HG03280 (cell line): ENCODE data around the gene TBCD.

ENCODE experiments used
- ATAC-seq: cut with Tn5 transposase; IDR thresholded peaks from one replicate; pipeline ENCODE4 v1.9.1; 2021; ENCODE audit warnings: mild to moderate bottlenecking, moderate library complexity; ENCODE audit not compliant: unreplicated experiment

TBCD gene

DNA sequence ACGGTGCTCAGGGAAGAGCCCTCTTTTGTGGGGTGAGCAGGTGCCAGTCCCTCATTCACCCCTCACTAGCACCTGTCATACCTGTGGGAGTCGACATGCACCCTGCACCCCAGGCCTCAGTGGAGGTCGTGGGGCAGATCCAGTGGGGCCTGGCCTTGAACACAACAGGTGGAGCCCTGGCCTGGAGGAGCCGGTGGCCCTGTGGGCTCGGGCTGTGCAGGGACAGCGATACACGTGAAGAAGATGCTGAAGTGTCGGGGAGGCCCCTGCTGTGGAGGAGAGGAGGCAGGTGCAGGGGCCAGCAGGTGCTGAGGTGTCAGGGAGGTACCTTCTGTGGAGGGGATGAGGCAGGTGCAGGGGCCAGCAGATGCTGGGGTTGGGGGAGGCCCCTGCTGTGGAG lies 56.1 kb downstream of the TBCD start:
- ATAC-seq = no peak

DNA sequence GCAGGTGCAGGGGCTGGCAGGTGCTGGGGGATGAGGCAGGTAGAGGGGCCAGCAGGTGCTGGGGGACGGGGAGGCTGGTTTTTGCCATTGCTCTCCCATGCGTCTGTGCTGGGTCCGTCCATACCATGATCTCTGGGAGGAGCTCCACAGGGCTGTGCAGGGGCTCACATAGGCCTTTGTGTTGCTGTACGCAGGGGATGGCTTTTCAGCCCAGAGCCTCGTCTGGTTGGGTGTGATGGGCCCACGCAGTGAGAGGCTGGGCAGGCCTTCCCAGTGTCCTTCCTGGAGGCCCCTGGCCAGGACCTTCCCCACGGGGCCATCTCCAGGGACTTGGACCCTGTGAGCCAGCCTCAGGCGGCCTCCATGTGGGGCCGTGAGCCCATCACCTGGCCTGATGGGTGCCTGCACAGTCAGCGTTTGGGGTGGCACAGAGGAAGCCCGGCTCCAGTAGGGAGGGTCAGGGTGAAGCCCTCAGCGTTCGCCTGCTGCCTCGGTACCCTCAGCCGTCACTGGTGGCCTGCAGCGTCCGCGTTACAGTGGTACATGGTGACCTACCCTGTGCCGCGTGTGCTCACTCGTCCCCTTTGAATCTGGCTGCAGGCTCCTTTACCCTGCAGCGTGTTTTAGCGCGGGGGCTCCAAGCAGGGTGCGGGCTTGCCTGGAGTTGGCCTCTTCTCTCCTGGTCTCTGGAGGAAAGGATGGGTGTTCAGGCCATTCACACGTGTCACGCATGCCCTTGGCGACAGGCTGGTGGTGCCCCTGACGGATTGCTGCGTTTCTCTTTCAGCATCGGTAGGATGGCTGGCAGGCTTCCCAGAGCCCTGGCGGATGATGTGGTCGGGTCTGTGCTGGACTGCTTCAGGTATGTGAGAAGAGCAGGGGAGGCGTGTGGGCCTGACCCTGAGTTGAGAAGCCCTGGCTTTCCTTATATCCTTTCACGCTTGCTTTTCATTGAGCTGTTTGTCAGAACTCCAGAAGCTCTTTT lies 57.3 kb downstream of the TBCD start:
- ATAC-seq = no peak

DNA sequence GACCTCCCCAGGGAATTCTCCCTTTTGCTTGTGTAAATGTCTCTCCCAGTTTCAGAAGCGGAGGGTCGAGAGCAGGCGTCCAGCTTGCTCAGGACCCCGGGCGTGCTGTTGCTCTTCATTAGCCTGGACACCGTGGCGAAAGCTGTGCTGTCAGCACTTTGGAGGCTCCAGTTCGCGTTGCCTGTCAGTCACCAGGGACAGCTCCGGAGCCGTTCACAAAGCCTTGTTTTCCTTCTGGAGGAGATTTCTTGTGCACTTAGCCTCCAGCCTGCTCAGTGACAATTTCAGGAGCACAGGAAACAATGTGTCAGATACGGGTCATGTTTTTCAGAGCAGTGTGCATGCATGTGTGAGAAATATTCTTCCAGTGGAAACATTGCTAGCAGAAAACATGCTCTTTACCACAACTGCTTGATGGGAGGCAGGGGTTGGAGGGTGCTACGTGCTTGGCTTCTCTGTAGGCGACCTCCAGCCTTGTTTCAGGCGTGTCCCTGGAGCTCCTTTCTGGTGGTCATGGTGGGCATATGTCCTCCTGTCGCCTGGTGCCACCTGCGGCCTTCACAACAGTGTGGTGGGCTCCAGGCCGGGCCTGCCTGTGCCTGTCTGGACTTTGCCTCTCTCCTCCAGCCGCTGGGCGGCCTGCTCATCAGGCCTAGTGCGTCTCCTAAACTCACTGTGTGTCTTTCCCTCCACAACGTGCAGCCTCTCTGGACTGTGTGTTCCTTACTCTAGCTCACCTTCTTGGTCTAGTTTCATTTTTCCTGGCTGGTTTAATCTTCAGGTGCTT lies 59.0 kb downstream of the TBCD start:
- ATAC-seq = no peak

DNA sequence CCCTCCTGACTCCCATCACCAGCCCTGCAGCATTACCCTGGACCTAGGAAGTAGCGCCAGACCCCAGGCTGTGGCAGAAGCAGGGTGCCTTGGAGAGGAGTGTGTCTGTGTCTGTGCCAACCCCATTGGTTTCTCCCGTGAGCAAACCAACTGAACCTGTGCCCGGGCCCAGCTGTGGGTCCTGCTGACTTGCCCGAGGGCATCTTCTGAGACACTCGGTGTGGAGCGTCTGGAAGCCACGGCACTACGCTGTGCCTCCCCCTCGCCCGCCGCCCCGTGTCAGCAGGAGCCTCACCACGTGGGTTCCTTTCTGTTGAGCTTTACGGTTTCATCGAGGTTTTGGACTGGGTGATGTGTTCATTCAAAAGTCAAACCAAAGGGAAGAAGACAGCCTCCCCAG lies 60.2 kb downstream of the TBCD start:
- ATAC-seq = no peak

DNA sequence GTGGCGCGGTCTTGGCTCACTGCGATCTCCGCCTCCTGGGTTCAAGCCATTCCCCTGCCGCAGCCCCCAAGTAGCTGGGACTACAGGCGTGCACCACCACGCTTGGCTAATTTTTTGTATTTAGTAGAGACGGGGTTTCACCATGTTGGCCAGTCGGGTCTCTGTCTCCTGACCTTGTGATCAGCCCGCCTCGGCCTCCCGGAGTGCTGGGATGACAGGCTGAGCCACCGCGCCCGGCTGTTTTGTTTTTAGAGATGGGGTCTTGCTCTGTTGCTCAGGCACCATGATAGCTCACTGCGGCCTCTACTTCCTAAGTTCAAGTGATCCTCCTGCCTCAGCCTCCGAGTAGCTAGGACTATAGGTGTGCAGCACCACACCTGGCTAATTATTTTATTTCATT lies 60.7 kb downstream of the TBCD start:
- no peak for ATAC-seq

DNA sequence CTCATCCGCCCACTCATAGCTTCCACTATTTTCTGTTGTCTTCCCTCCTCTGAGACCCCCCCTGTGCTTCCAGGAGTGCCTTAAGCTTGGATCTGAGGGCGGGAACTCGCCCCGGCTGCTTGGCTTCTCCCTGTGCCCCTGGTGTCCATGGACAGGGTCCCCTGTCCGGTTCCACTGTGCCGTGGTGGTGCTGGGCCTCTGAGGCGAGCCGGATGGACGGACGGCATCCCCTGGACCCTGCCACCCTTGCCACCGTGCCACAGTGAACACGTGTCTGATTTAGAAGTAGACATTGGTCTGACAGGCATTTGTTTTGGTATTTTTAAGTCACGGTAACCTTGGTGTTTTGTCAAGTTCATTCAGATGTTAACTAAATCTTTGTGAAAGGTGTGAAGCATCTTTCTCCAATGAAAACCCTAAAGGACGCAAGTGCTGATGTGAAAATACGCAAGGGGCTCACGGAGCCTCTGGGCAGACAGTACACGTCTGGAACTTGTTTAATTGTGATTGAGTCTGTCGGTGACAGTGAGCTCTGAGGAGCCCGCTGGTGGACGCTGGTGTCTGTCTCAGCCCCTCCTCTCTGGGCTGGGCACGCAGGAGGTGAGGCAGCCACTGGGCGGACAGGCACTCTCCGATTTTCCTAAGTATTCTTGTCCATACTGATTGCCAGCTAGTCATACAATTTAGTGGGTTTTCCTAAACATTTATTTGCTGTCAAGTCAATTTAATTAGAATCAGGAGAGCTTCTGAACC lies 61.6 kb downstream of the TBCD start:
- ATAC-seq = no peak

DNA sequence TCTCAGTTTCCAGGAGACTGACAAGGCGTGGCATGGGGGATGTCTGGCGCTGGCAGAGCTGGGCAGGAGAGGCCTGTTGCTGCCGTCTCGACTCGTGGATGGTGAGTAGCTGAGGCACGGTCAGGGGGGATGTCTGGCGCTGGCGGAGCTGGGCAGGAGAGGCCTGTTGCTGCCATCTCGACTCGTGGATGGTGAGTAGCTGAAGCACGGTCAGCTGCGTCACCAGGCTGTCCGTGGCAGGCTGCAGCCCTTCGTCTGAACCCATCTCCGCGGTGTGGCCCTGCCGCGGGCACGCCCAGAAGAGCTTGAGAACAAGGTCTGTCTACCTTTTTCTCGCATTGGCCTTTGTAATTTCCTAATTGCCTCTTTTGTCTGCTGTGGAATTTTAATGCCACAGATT lies 63.0 kb downstream of the TBCD start:
- ATAC-seq = no peak

DNA sequence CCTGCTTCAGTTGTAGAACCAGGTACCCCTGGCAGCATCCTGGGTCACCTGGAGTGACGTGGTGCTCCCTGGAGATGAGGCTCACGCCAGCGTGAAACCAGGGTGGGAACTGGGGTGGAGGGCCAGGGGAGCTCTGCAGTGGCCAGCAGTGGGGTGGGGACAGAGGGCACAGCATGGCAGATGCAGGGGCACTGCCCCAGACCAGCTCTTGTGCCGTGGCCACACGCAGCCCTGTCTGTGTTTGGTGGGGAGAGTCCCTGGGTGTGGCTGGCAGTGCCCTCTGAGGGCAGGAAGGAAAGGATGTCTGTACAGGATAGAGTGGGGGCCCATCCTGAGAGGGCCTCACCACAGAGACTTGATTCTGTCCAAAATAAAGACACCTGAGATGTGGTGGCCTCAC lies 63.5 kb downstream of the TBCD start:
- no peak for ATAC-seq

DNA sequence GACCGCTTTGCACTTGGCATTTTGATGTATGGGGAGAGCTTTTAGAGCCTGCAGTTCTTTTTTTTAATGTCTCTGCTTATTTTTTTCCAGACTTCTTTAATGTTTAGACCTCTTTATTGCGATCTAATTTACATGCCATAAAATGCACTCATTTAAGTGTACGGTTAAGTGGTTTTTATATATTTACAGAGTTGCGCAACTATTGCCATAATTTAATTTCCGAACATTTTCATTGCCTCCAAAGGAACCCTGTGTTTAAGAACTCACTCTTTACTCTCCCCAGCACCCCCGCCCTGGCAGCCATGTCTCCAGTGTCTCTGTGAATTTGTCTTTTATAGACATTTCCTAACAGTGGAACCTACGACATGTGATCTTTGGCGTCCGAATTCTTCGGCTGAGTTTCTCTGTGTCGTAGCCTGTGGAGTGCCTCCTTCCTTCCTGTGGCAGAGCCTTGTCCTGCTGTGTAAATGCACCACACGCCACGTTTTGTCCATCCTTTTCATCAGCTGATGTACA lies 64.0 kb downstream of the TBCD start:
- no peak for ATAC-seq

DNA sequence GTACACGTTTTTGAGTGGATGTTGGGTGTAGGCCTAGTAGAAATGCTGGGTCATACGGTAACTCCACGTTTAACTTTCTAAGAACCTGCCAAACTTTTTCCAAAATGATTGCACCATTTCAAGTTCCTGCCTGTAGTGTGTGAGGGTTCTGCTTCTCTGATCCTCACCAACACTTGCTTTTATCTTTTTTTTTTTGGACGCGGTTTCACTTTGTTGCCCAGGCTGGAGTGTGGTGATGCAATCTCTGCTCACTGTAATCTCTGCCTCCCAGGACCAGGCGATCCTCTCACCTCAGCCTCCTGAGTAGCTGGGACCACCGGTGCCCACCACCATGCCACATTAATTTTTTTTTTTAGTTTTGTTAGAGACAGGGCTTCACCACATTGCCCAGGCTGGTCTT lies 64.5 kb downstream of the TBCD start:
- ATAC-seq = no peak

DNA sequence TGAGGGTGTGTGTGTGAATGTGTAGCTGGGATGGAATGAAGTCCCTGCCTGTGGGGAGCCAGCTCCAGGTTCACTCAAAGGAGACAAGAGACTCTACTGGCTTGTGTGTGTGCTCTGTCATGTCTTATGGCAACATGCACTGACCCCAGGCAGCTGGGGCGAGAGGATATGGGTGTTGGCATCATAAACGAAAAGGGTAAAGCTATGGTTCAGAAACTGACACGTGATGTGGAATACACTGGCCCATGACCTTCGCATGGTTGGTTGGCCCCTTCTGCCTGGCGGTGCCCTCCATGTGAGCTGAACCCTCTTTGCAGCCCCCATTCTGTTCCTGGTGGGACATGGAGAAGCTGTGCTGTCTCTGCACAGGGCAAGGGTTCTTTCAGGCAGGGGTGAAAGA lies 66.1 kb downstream of the TBCD start:
- ATAC-seq = no peak

DNA sequence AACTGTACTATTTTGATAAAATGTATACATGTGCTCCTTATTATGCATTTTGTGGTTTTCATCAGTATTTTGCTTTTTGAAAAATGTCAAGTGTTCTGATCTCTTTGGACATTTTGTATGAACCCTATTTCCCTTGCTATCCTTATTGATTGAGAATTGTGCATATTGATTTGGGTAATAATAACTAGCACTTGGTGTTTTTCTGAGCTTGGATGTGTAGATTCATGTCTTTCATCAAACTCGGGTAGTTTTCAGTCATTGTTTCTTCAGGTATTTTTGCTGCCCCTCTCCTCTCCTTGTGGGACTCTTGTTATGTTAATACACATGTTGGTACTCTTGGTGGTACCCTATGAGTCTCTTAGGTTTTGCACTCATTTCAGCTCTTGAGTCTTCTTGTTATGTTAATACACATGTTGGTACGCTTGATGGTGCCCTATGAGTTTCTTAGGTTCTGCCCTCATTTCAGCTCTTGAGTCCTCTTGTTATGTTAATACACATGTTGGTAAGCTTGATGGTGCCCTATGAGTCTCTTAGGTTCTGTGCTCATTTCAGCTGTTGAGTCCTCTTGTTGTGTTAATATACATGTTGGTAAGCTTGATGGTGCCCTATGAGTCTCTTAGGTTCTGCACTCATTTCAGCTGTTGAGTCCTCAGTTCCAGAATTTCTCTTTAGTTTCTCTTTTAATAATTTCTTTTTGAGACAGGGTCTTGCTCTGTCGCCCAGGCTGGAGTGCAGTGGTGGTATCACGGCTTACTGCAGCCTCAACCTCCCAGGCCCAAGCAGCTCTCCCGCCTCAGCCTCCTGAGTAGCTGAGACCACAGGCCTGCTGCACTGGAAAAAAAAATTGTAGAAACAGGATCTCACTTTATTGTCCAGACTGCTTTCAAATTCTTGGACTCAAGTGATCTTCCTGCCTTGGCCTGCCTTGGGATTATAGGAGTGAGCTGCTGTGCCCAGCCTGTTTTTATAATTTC lies 68.7 kb downstream of the TBCD start:
- no peak for ATAC-seq

DNA sequence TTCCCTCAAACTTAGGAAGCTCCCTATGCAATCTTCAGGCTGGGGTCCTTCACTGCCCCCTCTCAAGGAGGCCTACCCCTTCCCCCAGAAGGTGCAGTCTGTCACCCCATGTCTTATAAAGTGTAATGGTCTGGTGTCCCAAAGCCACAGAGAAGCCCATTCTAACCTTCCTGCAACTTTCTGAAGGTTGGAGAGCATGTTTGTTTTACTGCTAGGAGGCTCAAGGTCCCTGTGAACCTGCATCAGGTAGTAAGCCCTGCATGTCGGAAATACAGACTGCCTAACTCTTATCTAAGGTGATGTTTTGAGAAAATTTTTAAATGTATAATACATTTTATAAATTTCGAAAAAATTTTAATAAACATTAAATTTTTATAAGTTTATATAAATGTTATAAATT lies 69.7 kb downstream of the TBCD start:
- ATAC-seq = no peak

DNA sequence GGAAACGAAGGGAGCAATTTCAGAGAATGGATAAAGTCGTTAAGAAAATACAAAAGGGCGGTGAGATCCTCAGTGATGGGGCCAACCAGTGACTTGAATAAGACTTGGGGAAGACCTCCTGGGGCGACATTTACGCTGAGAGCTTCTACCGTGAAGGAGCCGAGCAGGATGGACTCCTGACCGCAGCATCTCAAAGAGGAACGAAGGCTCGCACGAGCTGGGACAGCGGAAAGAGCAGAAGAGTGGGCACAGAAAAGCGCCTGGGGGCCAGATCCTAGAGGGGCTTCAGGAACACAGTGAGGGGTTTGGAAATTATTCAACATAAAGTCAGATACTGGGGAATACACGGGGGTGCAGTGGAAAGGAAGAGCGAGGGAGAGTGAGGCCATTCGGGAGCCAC lies 70.4 kb downstream of the TBCD start:
- ATAC-seq = no peak

DNA sequence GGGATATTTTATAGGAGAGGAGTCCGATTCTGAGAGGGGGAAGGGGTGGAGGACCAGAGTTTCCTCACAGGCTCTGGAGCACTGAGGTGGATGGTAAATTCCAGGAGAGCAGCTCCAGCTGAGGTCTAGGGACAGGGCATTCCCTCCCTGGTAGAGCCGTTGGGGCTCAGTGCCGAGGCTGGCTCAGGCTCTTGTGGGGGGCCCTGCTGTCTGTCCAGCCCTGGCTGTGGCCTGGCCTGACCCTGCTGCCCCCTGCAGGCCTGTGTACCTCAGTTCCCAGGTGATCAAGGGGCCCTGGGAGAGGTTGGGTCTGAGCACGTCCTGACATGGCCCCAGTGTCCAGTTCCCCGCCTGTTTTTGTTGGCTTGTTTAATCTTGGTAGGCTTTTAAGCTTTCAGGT lies 71.1 kb downstream of the TBCD start:
- ATAC-seq = no peak

DNA sequence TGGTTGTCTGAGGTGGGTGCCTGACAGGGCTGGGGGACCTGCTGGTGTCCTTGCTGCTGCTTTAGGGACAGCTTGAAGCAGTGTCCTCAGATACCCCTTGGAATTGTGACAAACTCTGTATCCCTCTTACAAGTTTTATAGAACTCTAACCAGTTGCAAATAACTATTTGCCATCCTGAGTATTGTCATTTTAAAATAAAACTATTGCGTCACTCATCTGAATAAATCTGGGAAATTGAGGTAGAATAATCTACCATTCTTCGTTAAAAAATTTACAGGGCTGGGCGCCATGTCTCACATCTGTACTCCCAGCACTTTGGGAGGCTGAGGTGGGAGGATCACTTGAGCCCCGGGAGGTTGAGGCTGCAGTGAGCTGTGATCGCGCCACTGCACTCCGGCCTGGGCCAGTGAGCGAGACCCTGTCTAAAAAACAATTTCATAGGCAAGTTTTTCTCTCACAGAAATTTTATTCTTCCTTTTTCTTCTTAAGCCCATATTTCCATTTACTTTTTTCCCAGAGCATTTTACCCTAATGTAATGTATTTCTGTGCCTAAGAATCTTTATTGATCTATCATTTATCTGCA lies 73.8 kb downstream of the TBCD start:
- ATAC-seq = no peak

DNA sequence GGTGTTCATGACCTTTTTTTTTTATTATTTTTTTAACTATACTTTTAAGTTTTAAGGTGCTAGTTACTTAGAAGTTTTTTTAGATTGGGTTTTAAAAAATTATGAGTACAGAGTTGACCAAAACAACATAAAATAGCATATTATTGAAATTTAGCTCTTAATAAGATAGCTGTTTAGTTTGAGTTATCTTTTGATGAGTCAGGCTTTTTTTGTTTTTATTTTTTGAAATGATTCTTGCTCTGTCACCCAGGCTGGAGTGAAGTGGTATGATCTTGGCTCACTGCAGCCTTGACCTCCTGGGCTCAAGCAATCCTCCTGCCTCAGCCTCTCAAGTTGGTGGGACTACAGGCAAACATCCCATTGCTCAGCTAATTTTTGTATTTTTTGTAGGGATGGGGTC lies 74.3 kb downstream of the TBCD start:
- no peak for ATAC-seq

DNA sequence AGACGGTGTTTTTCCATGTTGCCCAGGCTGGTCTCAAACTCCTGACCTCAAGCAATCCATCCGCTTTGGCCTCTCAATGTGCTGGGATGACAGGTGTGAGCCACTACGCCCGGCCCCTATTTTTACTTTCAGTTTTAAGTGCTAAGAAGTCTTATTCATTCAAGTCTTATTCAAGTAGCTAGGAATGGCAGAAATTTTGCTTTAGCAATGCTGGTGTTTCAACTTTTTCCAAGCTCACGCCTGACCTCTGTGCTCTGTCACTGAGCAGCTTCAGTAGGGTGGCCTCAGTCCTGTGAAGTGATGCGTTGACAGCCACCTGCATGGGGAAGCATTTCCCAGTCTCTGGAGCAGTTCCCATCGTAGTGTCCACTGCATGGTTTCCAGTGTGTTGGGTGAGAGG lies 75.1 kb downstream of the TBCD start:
- ATAC-seq = no peak

DNA sequence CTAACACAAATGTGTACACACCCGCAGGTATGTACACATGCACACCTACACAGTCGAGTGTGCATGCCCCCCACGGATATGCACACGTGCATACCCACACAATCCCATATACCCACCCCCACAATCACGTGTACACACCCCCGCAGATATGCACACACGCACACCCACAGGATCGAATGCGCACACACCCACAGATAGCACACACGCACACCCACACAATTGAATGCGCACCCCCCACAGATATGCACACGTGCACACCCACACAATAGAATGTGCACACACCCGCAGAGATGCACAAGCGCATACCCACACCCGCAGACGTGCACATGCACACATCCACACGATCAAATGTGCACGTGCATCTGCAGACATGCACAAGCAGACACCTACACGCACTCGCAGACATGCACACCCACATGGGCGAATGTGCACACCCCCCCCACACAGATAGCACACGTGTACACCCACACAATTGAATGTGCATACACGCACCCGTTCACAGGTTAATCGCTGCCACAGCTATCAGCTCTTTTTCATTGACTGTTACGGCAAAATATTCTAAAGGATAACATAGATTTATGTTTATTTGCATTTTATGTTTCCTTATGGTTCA lies 77.1 kb downstream of the TBCD start:
- ATAC-seq = no peak
